HG02943 (cell line): ENCODE measurements around the gene ACVR1B.

ENCODE experiments used
- ATAC-seq: cut with Tn5 transposase; IDR thresholded peaks from one replicate; pipeline ENCODE4 v1.9.1; 2021; ENCODE audit warnings: mild to moderate bottlenecking, low read depth, moderate library complexity; ENCODE audit not compliant: unreplicated experiment

The ACVR1B gene

DNA sequence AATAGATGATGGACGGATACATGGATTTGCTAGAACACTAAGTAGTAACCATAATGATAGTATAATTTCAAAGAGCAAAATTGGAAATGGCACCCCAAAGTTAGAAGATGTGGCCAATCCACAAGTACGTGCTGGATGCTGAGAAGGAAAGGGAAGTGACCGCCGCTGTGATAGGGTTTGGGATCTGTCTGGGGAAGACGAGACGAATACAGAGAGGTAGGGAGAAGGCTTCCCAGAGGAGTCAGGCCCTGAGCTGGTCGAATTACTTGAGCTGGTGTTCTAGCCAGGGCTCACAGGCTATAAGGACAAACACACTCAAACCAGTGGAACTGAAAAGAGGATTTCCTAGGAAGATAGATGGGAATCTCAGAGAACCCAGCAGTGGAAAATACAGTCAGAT lies 9.4 kb upstream of the ACVR1B start:
- no peak for ATAC-seq

DNA sequence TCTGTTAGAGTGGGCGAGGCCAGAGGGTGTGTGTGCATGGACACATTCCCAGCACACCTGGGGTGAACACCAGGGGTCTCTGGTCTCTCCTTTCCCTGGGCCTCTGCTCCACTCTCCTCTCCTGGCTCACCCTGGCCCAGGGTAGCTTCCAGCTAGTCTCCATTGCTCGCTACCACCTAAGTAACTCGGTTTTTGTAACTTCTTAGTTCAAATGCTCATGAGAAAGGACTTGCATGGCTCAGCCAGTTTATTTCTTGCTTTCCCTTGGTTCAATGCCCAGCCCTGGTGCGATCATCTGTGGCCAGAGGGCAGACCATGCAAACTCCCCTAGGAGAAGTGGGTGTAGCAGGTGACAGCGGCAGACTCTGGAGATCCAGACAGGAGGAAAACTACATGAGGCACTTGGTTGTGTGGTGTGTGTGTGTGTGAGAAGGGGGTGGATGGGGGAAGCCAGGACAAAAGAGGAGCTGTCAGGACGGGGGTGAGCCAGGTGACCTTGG lies 8.9 kb upstream of the ACVR1B start:
- no peak for ATAC-seq

DNA sequence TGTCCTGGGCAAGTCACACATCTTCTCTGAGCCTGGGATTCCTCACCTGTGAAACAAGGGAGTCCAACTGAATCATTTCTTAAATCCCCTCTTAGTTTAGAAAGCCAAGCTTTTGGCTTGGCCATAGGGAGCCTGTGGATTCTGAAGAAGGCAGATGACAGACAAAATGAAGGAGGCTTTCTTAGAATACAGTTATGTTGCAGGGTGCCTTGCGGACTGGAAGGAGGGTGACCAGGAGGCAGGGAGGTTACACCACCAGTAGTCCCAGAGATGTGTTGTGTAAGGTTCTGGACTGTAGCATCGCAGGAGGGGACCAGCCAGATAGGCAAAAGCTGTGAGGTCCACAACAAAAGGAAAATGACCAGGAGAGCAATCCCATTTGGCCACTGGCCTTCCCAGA lies 8.2 kb upstream of the ACVR1B start:
- ATAC-seq = no peak

DNA sequence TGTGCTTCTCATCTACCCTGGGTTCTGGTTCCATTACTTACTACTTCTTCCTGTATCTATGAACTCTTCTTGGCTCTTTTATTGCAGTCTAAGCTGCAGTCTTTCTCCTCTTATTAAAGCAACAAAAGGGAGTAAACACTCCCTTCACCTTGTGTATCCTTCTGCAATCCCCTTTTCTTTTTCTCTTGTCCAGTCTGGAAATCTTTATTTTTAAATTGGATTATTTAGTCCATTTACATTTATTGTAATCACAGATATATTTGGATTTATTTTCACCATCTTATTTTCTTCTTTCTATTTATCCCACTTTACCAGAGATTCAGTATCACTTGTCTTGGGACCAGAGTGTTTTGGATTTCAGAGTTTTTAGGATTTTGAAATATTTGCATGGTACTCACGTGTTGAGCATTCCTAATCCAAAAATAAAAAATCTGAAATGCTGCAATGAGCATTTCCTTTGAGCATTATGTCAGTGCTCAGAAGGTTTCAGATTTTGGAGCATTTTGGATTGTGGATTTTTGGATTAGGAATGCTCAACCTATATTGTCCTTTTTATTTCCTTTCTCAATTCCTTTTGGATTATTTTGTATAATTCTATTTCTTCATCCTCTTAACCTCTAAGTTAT lies 6.8 kb upstream of the ACVR1B start:
- ATAC-seq = no peak

DNA sequence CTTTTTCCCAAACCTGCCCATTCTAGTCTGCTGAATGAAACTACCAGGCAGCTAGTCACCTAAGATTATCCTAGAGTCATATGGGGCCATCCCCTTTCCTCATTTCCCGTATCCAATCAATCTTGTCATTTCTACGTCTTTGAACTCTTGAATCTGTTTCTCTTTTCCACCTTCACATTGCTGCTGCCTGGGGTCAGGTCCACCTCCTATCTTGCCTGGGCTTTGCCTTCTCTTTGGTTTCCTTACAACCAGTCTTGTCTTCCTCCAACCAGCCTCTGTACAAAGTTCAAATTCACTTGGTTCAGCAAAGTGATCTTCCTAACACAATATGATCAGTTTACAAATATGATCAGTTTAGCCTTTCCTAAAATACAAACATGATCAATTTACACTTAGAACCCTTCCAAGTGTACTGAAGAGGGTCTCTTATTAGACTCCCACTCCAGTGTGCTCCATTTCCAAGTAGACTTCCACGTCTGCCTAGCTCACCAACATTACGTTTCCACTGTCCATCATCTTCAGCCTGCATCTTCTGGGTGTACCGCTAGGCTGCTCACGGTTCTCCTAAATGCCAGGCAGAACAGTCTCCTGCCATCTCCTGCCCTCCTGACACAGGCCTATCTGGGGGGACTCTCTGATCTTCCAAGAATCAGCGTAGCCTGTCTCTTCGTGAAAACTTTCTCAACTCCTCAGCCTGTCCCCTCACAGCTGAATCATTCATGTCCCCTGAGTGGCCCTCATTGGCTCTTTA lies 4.1 kb upstream of the ACVR1B start:
- ATAC-seq = no peak

DNA sequence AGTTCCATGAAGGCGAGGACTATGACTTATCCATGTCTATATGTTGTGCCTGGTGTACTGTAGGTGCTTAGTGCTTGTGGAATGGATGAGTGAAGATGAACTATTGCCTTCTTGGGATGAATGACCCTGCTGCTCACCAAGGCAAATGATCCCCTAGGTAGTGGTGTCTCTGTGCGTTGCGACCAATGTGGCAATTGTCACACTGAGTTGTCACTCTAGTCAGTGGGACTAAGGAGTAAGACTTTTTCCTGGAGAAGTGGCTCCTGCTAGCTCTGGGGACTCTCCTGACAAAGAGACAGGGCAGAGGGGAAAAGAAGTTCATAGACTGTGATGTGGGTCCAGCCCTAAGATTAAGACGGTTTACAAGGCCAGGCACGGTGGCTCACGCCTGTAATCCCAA lies 3.4 kb upstream of the ACVR1B start:
- no peak for ATAC-seq

DNA sequence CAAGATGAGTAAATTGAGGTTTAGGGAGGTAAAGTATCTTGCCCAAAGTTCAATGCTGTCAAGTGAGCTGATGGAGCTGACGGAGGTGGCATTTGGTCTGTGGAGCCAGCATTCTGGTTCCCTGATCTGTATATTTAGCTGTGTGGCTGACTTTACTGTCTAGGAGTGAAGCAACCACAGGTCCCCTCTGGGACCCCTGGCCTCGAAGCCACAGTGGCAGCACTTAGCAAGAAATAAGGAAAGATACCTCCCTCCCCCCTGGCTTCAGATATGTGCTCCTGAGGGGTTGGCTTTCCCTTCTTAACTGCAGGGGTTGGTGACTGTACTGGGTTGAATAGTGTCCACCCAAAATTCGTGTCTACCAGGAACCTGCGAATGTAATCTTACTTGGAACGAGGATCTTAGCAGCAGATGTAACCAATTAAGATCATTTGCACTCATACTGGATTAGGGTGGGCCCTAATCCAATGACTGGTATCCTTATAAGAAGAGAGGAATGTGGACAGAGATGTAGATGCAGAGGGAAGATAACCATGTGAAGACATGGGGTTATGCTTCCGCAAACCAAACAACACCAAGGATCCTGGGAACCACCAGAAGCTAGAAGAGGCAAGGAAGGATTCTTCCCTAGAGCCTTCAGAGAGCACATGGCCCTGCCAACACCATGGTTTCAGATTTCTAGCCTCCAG lies 2.0 kb upstream of the ACVR1B start:
- no peak for ATAC-seq

DNA sequence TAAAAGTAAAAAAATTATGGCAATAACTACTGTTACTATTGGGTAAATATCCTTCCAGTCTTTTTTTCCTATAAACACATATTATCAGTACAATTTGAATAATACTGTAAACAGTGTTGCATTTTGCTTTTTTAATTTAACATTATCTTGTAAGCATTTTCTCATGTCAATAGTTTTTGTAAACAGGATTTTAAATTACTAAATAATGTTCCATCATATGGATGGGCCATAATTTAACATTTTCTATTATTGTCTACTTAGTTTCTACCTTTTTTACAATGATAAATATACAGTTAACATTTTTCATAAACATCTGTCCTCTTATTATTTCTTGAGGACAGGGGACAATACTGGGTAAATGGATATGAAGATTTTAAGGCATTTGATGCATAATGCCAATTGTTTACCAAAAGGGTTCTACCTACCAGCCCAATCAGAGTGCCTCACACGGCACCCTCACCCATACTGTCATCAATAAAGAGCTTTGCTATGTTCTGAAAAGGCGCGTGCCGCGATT lies 759 bp upstream of the ACVR1B start:
- no peak for ATAC-seq

DNA sequence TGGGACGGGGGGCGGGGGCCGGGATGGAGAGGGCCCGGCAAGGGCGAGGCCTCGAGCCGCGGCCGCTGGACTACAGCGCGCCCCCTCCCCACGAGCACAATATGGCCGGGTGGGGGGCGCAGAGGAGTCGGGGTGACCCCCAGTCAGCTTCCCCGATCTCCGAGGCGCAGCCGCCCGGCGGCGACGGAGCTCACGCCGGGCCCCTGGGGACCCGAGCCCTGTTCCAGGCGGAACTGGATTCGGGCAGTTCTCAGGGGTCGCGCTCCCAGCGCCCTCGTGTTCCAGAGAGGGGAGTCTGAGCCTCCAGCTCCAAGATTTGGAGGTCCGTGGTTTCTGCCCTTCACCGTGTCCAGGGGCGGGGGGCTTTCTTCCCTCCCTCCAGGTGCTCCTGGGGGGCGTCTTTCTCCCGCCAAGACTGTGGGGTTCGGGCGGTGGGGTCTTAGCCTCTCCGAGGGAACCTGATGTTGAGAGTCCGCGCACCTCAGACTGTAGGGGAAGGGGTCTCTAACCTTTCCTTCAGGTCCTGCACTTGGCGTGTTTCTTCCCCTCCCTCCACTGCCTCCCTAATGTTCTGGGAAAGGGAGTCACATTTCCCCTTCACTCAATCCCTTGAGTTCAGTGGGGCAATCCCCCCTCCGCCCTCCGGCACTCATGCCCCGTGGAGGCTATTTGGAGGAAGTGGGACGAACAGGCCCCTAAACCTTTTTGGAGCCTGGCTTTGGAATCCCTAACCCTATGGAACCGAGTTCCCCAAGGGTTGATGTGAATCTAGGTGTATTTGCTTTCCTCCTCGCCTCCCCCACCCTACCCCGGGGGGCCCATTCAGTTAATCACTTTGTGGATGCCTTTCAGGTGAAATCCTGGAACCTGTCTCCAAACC lies 584 bp downstream of the ACVR1B start:
- ATAC-seq = no peak

DNA sequence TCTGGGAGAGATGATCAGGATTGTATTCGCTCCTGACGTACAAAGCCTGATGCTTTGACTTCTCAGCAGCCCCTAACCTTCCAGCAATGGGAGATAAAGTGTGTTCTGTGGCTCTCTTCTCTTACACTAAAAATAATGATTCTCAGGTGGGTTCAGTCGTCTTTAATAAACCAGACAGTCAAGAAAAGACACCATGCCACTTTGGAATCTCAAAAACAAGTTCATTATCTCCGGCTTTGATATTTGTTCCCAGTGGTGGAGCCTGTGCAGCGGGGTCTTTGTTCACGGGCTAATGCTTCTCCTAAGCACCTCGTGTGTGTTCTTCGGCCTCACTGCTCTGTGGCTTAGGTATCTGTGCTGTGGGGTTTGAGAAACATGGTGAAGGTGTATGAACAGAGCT lies 1.6 kb downstream of the ACVR1B start:
- no peak for ATAC-seq

DNA sequence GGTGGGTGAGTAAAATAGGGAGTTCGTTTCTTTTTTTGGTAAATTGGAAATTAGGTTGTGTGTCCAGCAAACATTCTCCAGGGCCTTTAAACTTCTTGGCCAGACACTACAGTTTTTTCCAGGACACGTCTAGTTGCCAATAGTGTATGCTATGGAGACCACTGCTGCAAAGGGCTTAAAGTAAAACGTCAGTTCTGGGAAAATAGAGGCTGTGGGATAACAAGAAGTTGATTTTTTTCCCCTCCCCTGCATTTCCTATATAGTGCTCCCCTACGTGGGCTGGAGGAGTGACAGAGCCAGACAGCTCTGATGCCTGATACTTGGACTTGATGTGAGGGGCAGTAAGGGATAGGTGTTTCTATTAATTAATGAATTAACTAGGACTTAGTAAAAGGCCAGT lies 2.4 kb downstream of the ACVR1B start:
- no peak for ATAC-seq

DNA sequence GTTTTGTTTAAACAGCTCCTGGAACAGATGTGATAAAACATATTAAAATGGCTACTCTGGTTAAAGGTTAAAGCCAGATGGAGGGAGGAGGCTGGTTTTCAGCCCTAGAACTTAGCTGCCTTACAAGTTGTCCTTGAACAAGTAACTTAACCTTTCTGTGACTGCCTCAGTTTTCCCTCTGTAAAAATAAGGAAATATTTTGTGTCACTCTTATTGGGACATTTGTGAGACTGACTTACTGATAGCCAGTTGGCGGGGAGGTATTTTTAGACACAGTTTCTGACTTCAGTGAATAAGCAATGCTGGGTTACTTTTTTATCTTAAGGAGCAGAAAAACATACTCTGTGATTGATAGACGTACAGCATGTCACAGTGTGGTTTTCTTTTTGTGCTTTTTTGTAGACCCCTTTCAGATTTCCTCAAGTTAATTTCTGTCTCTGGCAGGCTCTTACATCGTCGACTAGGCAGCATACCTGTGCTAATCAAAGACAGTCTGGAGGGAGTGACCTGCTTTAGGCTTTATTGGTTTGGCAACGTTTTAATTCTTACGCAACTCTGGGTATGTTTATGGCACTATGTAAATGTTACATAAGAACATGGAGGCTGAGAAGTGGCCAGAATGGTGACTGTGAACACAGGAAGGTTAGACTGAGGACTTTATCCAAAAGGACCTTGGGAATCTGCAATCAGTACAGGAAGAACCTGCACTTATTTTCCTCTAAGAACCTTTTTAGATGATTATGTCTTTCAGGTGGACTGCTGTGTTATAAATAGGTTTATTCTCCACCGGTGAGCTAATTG lies 3.3 kb downstream of the ACVR1B start:
- ATAC-seq = no peak

DNA sequence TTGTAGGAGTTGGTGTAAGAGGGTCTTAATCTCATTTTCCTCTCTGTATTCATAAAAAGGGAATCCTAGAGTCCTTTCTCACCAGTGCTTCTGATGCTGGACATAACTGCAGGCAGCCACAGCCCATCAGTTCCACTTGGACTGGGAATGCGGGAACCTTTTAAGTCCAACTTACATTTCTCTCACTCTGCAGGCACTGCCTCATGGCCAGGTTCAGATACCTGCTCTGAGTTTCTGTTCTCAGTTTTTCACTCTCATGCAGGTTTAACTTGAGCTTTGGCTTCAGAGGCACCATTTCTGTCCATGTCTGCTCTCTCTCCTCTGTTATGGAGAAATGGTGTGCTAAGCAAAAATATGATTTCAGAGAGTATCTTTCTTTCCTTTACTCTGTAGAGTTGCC lies 4.2 kb downstream of the ACVR1B start:
- no peak for ATAC-seq

DNA sequence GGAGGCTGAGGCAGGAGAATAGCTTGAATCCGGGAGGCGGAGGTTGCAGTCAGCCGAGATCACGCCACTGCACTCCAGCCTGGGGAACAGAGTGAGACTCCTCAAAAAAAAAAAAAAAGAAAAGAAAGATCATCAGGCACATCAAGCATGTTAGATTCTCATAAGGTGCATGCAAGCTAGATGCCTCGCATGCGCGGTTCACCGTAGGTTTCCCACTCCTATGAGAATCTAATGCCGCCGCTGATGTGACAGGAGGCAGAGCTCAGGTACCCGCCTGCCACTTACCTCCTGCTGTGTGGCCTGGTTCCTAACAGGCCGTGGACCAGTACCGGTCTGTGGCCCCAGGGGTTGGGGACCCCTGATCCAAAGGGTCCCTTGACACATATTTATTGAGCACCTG lies 7.0 kb downstream of the ACVR1B start:
- ATAC-seq = no peak

DNA sequence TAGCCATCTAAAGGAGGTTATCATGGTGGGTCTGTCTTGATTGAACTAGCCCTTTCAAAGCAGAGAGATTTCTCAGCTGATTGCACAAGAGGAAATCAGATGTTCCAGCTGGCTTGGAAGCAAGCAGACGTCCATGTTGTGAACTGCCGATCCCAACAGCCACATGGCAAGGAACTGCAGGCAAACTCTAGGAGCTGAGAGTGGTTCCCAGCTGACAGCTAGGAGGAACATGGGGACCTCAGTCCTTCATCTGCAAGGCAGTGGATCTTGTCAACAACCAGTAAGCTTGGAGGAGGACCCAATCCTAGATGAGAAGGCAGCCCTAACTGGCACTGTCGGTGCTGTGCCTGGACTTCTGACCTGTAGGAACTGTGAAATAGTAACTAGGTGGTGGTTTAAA lies 7.7 kb downstream of the ACVR1B start:
- ATAC-seq = no peak

DNA sequence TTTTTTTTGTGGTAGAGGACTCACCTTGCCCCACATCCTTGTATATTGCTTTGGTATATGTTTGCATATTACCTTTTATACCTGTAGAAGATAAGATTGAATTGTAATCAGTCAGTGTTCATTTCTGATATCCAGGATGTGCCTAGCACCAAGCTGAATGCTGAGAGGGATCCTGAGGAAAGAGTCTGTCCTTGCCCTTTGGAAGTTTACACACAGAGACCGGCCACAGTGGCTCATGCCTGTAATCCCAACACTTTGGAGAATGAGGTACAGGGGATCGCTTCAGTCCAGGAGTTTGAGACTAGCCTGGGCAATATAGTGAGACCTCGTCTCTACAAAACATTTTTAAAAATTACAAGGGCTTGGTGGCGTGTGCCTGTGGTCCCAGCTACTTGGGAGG lies 8.4 kb downstream of the ACVR1B start:
- no peak for ATAC-seq

DNA sequence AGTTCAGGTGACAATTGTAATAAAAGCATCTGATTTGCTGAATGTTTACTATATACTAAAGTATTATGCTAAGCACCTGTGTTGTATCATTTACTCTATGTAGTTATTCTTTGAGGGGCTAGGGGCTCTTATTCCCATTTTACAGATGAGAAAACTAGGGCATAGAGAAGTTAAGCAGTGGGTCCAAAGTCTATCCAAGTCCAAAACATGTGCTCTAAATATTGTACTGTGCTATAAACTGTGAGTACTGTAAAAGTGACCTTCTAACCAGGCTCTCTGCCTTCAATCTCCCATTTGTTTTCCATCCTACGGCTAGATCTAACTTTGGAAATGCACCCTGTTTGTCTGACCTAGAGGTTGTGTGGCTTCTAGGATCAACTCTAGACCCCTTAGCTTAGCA lies 9.0 kb downstream of the ACVR1B start:
- no peak for ATAC-seq

DNA sequence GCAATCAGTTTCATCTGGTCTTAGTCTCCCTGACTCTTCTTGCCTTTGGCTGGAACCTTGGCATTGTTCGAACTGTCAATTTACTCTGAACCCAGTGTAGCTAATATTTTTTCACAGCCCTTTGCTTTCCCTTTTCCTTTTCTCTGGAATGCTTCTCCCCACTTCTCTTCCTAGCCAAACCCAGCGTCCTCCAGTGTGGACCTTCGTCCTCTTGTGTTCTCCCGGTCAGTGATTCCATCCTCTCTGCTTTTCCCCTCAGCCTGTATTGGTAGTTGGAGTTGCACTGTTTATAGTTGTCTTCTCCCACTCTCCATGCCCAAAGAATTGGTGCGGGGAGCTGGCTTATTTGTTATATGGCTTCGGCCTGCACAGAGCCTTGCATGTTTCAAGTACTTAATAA lies 9.4 kb downstream of the ACVR1B start:
- ATAC-seq = no peak

DNA sequence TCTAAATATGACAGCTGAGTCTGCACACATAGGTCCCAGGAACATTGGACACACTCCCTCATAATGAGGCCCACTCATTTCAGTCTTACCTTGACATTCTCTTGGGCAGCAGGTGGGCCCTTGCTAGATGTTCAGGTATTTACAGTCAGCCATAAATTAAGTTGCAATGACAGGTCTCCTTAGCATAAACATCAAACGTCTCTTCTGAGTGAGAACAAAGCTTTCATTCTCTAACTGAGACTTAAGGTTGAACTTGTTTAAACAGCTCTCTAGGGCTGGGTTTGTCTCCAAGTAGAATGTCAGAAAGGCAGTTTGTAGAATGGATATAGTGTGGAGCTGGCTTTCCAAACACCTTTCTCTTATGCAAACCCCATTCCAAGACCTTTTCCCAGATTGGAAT lies 10.3 kb downstream of the ACVR1B start:
- no peak for ATAC-seq

DNA sequence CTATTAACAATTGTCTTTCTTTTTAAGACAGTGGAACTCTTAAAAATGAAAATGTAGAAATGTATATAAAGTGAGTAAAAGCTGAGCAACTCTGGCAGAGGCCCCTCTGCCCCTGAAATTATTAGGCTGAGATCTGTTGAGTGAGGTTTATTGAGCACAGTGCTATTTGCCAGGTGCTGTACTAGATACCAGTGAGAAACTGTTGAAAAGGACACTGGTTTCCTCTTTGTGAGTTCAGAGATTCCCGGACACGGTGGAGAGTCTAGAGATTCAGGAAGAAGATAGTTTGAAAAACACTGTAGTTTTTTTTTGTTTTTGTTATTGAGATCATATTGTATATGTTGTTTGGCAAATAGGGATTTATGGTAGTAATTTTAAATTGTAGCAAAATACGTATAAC lies 11.2 kb downstream of the ACVR1B start:
- ATAC-seq = no peak
